SK-N-SH treated with all-trans-retinoic acid at 6 μM for 48 hours (cell line): ENCODE results near the gene FAM83E.

ENCODE experiments used
- ATAC-seq: fragments of 200-7000 bp; cut with Tn5 transposase; 3 replicates; pipeline ENCODE4 v1.9.1; 2020; ENCODE audit warnings: mild to moderate bottlenecking, moderate library complexity
- ARNTL ChIP-seq: fragments of 450-650 bp; formaldehyde crosslinking; IDR thresholded peaks from 2 replicates; pipeline ENCODE4 v1.5.0; 2020; ENCODE audit warnings: low read depth, mild to moderate bottlenecking, moderate library complexity, borderline replicate concordance
- BACH2 ChIP-seq: fragments of 250-450 bp; sonication (Bioruptor Pico); IDR thresholded peaks from 2 replicates; pipeline ENCODE4 v1.9.0; 2021; ENCODE audit warnings: mild to moderate bottlenecking, borderline replicate concordance
- CSDC2 ChIP-seq: fragments of 250-450 bp; sonication (Bioruptor Pico); IDR thresholded peaks from 2 replicates; pipeline ENCODE4 v1.5.0; 2020; ENCODE audit warnings: mild to moderate bottlenecking, moderate library complexity
- ESRRG ChIP-seq: fragments of 250-450 bp; sonication (Bioruptor Pico); IDR thresholded peaks from 2 replicates; pipeline ENCODE4 v1.6.1; 2021; ENCODE audit warnings: mild to moderate bottlenecking
- ISL1 ChIP-seq: fragments of 250-450 bp; sonication (Bioruptor Pico); IDR thresholded peaks from 2 replicates; pipeline ENCODE4 v2.1.2; 2022; ENCODE audit warnings: mild to moderate bottlenecking, moderate library complexity
- OSR1 ChIP-seq: fragments of 250-450 bp; sonication (Bioruptor Pico); IDR thresholded peaks from 2 replicates; pipeline ENCODE4 v1.8.0; 2022; ENCODE audit warnings: moderate library complexity, mild to moderate bottlenecking, inconsistent platforms
- PPARA ChIP-seq: fragments of 250-450 bp; sonication (Bioruptor Pico); IDR thresholded peaks from 2 replicates; pipeline ENCODE4 v1.5.0; 2020; ENCODE audit warnings: mild to moderate bottlenecking, borderline replicate concordance
- SNAI2 ChIP-seq: fragments of 250-450 bp; sonication (Bioruptor Pico); IDR thresholded peaks from 2 replicates; pipeline ENCODE4 v1.5.0; 2020; ENCODE audit warnings: mild to moderate bottlenecking, moderate library complexity
- TCF4 ChIP-seq: fragments of 250-450 bp; sonication (Bioruptor Pico); IDR thresholded peaks from 2 replicates; pipeline ENCODE4 v1.8.0; 2021; ENCODE audit warnings: mild to moderate bottlenecking, moderate library complexity, borderline replicate concordance
- ZC3H10 ChIP-seq: fragments of 250-450 bp; sonication (Bioruptor Pico); IDR thresholded peaks from 2 replicates; pipeline ENCODE4 v1.5.1; 2021; ENCODE audit warnings: mild to moderate bottlenecking, moderate library complexity
- ZFP30 ChIP-seq: fragments of 450-650 bp; formaldehyde crosslinking; IDR thresholded peaks from 2 replicates; pipeline ENCODE4 v1.5.0; 2022; ENCODE audit warnings: mild to moderate bottlenecking, moderate library complexity
- ZNF565 ChIP-seq: fragments of 450-650 bp; formaldehyde crosslinking; conservative IDR thresholded peaks from 2 replicates; pipeline ENCODE4 v1.5.0; 2020; ENCODE audit warnings: low read depth, mild to moderate bottlenecking, moderate library complexity
- TF ChIP-seq, protein P1 (sequence below): fragments of 250-450 bp; sonication (Bioruptor Pico); IDR thresholded peaks from 2 replicates; pipeline ENCODE4 v1.8.0; 2021; ENCODE audit warnings: low read depth, mild to moderate bottlenecking, moderate library complexity, borderline replicate concordance
- TF ChIP-seq, protein P2 (sequence below): fragments of 250-450 bp; sonication (Bioruptor Pico); IDR thresholded peaks from 2 replicates; pipeline ENCODE4 v1.8.0; 2020; ENCODE audit warnings: mild to moderate bottlenecking, moderate library complexity, borderline replicate concordance
- TF ChIP-seq, protein P3 (sequence below): fragments of 250-450 bp; sonication (Bioruptor Pico); IDR thresholded peaks from 2 replicates; pipeline ENCODE4 v1.5.1; 2020; ENCODE audit warnings: low read depth, mild to moderate bottlenecking, moderate library complexity
- TF ChIP-seq, protein P4 (sequence below): fragments of 250-450 bp; sonication (Bioruptor Pico); IDR thresholded peaks from 2 replicates; pipeline ENCODE4 v1.5.0; 2020; ENCODE audit warnings: mild to moderate bottlenecking, moderate library complexity

The FAM83E gene

DNA sequence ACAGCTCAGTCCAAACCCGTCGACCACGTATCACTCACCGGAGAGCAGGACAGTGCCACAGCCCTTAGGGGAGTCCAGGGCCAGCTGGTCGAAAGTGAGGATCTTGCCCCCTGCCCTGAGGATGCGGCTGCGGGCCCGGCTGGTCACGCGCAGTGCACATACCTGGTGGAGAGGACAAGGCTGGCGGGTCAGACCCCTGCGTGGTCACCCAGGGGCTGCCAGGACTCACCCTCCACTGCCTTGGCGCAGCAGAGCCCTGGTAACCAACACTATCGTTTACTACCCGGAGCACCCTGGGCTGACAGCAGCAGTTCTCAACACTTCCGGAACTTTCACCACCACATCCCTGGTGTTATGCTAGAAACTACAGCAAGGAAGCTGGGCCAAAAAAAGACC is 1.2 kb upstream of the FAM83E start:
- ATAC-seq = no peak
- TF ChIP-seq ZC3H10 = no peak

DNA sequence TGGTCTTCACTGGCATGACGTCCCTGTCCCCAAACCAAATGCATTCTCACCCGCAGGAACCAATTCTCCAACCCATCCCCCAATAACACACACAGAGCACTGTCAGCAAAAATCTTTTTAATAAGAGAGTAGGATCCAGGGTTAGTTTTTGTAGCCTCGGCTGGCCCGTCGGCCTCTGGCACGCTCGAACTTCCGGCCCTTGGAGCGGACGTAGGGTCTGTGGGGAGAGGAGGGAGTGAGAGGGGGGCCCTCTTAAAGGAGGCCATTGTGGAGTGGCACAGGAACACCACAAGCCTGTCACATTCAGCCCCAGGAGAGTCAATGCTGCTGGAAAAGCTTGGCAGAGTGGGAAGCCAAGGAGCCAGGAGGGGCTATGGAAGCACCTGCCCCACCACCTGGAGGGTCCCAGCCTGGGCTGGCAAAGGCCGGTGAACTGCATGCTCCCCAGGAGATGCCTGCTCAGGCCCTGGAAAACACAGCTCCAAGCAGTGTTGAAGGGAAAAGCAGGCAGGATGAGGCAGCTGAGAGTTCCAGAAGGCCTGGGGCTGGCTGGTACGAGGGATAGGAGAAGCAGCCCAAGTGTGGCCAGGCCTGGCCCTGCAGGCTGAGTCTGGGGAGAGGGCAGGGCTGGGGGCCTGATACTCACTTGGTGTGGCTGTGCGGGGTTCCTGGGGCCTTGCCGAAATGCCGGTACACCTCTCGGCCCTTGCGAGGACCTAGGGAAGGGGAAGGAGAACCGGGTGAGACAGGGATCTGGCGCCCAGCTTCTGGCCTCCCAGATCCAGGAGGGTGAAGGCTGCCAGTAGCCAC is 560 bp upstream of the FAM83E start:
- no peak for ATAC-seq
- TF ChIP-seq ZNF565 (CRISPR knock-in tag) (no peak), SNAI2 (CRISPR knock-in tag) (no peak), ISL1 (CRISPR knock-in tag) (no peak), TCF4 (CRISPR knock-in tag) (no peak), ARNTL (CRISPR knock-in tag) (no peak), ZFP30 (CRISPR knock-in tag) (no peak), ESRRG (CRISPR knock-in tag) (no peak)
- TF ChIP-seq, protein P1, sequence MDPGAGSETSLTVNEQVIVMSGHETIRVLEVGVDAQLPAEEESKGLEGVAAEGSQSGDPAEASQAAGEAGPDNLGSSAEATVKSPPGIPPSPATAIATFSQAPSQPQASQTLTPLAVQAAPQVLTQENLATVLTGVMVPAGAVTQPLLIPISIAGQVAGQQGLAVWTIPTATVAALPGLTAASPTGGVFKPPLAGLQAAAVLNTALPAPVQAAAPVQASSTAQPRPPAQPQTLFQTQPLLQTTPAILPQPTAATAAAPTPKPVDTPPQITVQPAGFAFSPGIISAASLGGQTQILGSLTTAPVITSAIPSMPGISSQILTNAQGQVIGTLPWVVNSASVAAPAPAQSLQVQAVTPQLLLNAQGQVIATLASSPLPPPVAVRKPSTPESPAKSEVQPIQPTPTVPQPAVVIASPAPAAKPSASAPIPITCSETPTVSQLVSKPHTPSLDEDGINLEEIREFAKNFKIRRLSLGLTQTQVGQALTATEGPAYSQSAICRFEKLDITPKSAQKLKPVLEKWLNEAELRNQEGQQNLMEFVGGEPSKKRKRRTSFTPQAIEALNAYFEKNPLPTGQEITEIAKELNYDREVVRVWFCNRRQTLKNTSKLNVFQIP (CRISPR knock-in tag) = no peak
- TF ChIP-seq, protein P2, sequence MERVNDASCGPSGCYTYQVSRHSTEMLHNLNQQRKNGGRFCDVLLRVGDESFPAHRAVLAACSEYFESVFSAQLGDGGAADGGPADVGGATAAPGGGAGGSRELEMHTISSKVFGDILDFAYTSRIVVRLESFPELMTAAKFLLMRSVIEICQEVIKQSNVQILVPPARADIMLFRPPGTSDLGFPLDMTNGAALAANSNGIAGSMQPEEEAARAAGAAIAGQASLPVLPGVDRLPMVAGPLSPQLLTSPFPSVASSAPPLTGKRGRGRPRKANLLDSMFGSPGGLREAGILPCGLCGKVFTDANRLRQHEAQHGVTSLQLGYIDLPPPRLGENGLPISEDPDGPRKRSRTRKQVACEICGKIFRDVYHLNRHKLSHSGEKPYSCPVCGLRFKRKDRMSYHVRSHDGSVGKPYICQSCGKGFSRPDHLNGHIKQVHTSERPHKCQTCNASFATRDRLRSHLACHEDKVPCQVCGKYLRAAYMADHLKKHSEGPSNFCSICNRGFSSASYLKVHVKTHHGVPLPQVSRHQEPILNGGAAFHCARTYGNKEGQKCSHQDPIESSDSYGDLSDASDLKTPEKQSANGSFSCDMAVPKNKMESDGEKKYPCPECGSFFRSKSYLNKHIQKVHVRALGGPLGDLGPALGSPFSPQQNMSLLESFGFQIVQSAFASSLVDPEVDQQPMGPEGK (CRISPR knock-in tag) = no peak
- TF ChIP-seq, protein P3, sequence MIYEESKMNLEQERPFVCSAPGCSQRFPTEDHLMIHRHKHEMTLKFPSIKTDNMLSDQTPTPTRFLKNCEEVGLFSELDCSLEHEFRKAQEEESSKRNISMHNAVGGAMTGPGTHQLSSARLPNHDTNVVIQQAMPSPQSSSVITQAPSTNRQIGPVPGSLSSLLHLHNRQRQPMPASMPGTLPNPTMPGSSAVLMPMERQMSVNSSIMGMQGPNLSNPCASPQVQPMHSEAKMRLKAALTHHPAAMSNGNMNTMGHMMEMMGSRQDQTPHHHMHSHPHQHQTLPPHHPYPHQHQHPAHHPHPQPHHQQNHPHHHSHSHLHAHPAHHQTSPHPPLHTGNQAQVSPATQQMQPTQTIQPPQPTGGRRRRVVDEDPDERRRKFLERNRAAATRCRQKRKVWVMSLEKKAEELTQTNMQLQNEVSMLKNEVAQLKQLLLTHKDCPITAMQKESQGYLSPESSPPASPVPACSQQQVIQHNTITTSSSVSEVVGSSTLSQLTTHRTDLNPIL = no peak

DNA sequence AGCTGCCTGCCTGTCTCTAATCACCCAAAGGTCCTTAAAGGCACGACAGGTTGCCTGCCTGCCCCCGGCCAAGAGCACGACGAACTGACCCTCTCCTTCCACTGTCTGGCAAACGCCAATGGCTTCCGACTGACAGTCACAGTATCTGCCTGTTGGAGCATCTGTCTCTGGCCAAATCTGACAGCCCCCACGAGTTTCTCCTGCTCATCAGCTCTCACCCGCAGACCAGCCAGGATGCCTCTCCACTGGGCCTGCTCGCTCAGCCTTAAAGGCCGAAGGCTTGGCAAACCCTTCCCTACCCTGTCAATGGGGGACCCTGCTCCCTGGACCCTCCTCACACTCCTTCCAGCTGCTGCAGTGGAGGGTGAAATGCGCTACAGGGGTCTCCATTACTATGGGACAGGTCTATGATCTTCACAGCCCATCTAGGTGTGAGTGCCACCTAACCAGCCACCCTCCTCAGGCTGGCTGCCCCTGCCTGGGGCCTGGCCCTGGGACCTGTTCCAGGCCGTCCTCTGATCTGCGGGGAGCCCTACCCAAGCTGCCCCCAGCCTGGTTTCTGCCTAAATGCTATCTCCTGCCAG is 932 bp downstream of the FAM83E start:
- peak; percentile 38 for ATAC-seq
- TF ChIP-seq, protein P3 = 0 out of 2 replicates have a peak, but pooled peaks have one; percentile 37
- TF ChIP-seq PPARA (CRISPR knock-in tag) (no peak), CSDC2 (CRISPR knock-in tag) (no peak), TCF4 (CRISPR knock-in tag) (no peak), OSR1 (CRISPR knock-in tag) (no peak), ZNF565 (CRISPR knock-in tag) (0 out of 2 replicates have a peak, but pooled peaks have one; percentile 17)

DNA sequence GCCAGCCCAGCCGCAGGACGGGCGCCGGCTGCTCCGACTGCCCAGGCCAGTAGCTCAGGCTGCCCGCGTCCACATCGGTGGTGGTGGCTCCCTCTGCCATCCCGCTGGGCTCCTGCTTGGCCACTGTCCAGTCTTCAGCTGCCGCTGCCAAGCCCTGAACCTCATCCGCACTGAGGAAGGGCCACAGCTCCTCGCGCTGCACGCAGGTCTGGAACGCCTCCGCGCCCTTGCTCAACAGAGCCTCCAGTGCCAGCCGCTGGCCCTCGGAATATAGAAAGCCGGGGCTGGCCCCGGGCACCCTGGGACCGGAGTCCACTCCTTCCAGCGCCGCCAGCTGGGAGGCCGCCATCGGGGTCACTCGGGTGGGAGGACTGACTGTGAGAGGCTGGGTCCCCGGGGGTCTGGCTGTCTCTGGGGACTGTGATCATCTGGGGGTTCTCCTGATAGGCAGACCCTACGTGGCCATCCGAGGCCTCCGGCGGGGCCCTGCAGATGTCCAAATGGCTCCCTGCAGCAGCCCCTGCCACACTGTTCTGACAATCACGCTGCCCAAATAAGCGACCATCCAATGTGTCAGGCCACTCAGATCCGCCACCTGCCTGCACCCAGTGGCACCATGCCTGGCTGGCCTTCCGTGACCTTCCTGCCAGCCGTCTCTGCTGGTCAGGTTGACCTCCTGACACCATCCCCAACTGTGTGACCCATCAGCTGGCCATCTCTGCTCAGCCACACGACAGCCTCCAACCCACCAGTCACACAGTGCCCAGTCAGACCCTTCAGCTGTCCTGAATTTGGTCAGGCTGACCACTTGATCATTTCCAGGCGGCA is 1.6 kb downstream of the FAM83E start:
- ATAC-seq = peak; percentile 18
- TF ChIP-seq, protein P4, sequence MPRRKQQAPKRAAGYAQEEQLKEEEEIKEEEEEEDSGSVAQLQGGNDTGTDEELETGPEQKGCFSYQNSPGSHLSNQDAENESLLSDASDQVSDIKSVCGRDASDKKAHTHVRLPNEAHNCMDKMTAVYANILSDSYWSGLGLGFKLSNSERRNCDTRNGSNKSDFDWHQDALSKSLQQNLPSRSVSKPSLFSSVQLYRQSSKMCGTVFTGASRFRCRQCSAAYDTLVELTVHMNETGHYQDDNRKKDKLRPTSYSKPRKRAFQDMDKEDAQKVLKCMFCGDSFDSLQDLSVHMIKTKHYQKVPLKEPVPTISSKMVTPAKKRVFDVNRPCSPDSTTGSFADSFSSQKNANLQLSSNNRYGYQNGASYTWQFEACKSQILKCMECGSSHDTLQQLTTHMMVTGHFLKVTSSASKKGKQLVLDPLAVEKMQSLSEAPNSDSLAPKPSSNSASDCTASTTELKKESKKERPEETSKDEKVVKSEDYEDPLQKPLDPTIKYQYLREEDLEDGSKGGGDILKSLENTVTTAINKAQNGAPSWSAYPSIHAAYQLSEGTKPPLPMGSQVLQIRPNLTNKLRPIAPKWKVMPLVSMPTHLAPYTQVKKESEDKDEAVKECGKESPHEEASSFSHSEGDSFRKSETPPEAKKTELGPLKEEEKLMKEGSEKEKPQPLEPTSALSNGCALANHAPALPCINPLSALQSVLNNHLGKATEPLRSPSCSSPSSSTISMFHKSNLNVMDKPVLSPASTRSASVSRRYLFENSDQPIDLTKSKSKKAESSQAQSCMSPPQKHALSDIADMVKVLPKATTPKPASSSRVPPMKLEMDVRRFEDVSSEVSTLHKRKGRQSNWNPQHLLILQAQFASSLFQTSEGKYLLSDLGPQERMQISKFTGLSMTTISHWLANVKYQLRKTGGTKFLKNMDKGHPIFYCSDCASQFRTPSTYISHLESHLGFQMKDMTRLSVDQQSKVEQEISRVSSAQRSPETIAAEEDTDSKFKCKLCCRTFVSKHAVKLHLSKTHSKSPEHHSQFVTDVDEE (CRISPR knock-in tag) = no peak
- TF ChIP-seq BACH2 = no peak
